ENCODE measurements around the gene HNRNPA1L2.

Gene HNRNPA1L2

GRCh38 chr13:52642131-52642530 lies at the start of gene HNRNPA1L2:
Gene HNRNPA1L2 (plus strand): TSS chr13:52642431. CDS start chr13:52642493, 62 bp downstream.
- TF ChIP-seq USF1 (IDR thresholded peaks at IDR 0.05), result no peak
- TF ChIP-seq CEBPB (IDR thresholded peaks at IDR 0.05), result no peak
- no peak for TF ChIP-seq TCF12 (IDR thresholded peaks at IDR 0.05; ENCODE audit: low read depth)
- no peak for TF ChIP-seq RAD21 (IDR thresholded peaks at IDR 0.05; ENCODE audit: low read depth)
- TF ChIP-seq EP300 (IDR thresholded peaks at IDR 0.05; ENCODE audit: borderline replicate concordance), result no peak
- TF ChIP-seq TEAD4 (IDR thresholded peaks at IDR 0.05), result no peak
- no peak for TF ChIP-seq TAF1 (IDR thresholded peaks at IDR 0.05; ENCODE audit: low read depth)
- no peak for TF ChIP-seq CREB1 (IDR thresholded peaks at IDR 0.05; ENCODE audit: low read depth)
- no peak for TF ChIP-seq REST (IDR thresholded peaks at IDR 0.05; ENCODE audit: low read depth)
- TF ChIP-seq NFIC (IDR thresholded peaks at IDR 0.05), result no peak

GRCh38 chr13:52597676-52598075 lies 44.6 kb upstream of the HNRNPA1L2 start:
- no peak for TF ChIP-seq TCF12 (IDR thresholded peaks at IDR 0.05; ENCODE audit: low read depth)
- no peak for TF ChIP-seq YY1 (IDR thresholded peaks at IDR 0.05; ENCODE audit: low read depth)
- TF ChIP-seq TAF1 (IDR thresholded peaks at IDR 0.05; ENCODE audit: low read depth), result no peak
- no peak for TF ChIP-seq EGR1 (IDR thresholded peaks at IDR 0.05)
- TF ChIP-seq NFIC (IDR thresholded peaks at IDR 0.05), result no peak

- TF ChIP-seq RAD21 (IDR thresholded peaks at IDR 0.05; ENCODE audit: low read depth) (no peak), MAX (IDR thresholded peaks at IDR 0.05) (no peak), ZBTB7A (IDR thresholded peaks at IDR 0.05; ENCODE audit: low read depth) (no peak), TAF1 (IDR thresholded peaks at IDR 0.05; ENCODE audit: low read depth) (no peak), REST (IDR thresholded peaks at IDR 0.05; ENCODE audit: low read depth) (no peak), EP300 (IDR thresholded peaks at IDR 0.05; ENCODE audit: borderline replicate concordance) (no peak)
Measured at GRCh38 chr13:52599037-52599847, 43.0 kb upstream of the HNRNPA1L2 start.

GRCh38 chr13:52599848-52600603 lies 42.2 kb upstream of the HNRNPA1L2 start:
- TF ChIP-seq YY1 (IDR thresholded peaks at IDR 0.05; ENCODE audit: low read depth) (no peak), RAD21 (IDR thresholded peaks at IDR 0.05; ENCODE audit: low read depth) (no peak), TAF1 (IDR thresholded peaks at IDR 0.05; ENCODE audit: low read depth) (no peak; the same call in 1 of the 2 replicates), CEBPB (IDR thresholded peaks at IDR 0.05) (no peak), MAX (IDR thresholded peaks at IDR 0.05) (peak; percentile 67), REST (IDR thresholded peaks at IDR 0.05; ENCODE audit: low read depth) (no peak), FOXM1 (IDR thresholded peaks at IDR 0.05; ENCODE audit: borderline replicate concordance, low read depth) (no peak)

- TF ChIP-seq CREB1 (IDR thresholded peaks at IDR 0.05; ENCODE audit: low read depth) (no peak), MAX (IDR thresholded peaks at IDR 0.05) (no peak), ZBTB7A (IDR thresholded peaks at IDR 0.05; ENCODE audit: low read depth) (no peak)
Measured at GRCh38 chr13:52600666-52601065, 41.6 kb upstream of the HNRNPA1L2 start.

All from Ishikawa (cell line).